ENCODE data around the gene ATP2C2. TPM values are rescaled to one million over a fixed set of nuclear protein-coding genes. Genes with fewer than 3 reads are reported as not detected.
A peak's percentile ranks its signal among the peaks of the same experiment; 100 is the strongest.

ATP2C2 gene
- total and polyA plus RNA-seq, 4 donors = 0.49 to 4.3 TPM; not detected in 2

- Histone ChIP-seq H3K4me1 (ENCODE audit: control insufficient read depth in 1 of 2, insufficient read depth in 2 of 2, low read length in 2 of 2) (no peaks in the 10 kb centered on the region), H3K4me3 (ENCODE audit: low read length in 2 of 2) (no peak overlapping the region), H3K27ac (ENCODE audit: low read depth in 1 of 2, low read length in 2 of 2) (no peak overlapping the region), H3K9me3 (ENCODE audit: control insufficient read depth, low read length) (no peaks in the 10 kb centered on the region), H3K27me3 (ENCODE audit: control insufficient read depth in 1 of 2, insufficient read depth in 2 of 2, low read length in 1 of 2) (no peaks in the 10 kb centered on the region), H3K36me3 (ENCODE audit: control insufficient read depth in 1 of 2, insufficient read depth in 2 of 2, low read length in 1 of 2) (no peaks in the 10 kb centered on the region)
- intact Hi-C loops (cut with DNase I) = loop anchor here (5.0 kb wide), 1 partner anchor 214 kb away; no protein-coding TSS in a partner anchor
- ATAC-seq (ENCODE audit: low FRiP score) (no peak), DNase-seq (no peak)
- 90 to 92% methylated on average over 10 of the region's 10 CpGs for WGBS, 2 donors
Measured at GRCh38 chr16:84513123-84513522, 144.8 kb downstream of the ATP2C2 start.

DNA sequence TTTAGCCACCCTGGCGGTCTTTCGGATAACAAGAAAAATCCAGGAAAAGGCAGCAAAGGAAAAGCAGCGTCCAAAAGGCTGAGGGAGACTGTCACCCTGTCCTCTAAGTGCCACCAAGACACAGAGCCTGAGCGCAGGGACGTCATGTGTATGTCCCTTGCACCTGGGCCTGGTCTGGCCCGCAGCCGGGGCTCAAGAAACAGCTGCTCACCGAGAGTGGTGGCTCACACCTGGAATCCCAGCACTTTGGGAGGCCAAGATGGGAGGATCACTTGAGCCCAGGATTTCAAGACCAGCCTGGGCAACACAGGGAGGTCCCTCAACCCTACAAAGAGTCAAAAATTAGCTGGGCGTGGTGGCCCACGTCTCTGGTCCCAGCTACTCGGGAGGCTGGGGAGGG is 145.3 kb downstream of the ATP2C2 start:
- no peaks in the 10 kb centered on the region for H3K27me3 ChIP-seq (ENCODE audit: control insufficient read depth in 1 of 2, insufficient read depth in 2 of 2, low read length in 1 of 2)
- no peaks in the 10 kb centered on the region for H3K36me3 ChIP-seq (ENCODE audit: control insufficient read depth in 1 of 2, insufficient read depth in 2 of 2, low read length in 1 of 2)
- ATAC-seq (ENCODE audit: low FRiP score) = no peak
- H3K9me3 ChIP-seq (ENCODE audit: control insufficient read depth, low read length) = no peaks in the 10 kb centered on the region
- no peak overlapping the region for H3K4me3 ChIP-seq (ENCODE audit: low read length in 2 of 2)
- peak; percentile 33 to 51 for DNase-seq
- WGBS, 2 donors = 79 to 84% methylated on average over 11 of the region's 11 CpGs
- intact Hi-C loops (cut with DNase I) = loop anchor here (5.0 kb wide), 1 partner anchor 214 kb away; no protein-coding TSS in a partner anchor
- H3K4me1 ChIP-seq (ENCODE audit: control insufficient read depth in 1 of 2, insufficient read depth in 2 of 2, low read length in 2 of 2) = no peaks in the 10 kb centered on the region
- no peak overlapping the region for H3K27ac ChIP-seq (ENCODE audit: low read depth in 1 of 2, low read length in 2 of 2)

Other genes starting within 250 kb of the ATP2C2 start
- 10 to 100 TPM; 14.6 to 20.5 TPM for gene HSDL1, start 223.4 kb upstream of the ATP2C2 start, total RNA-seq
- 10 to 100 TPM; 11.4 to 19.0 TPM for gene HSDL1, start 223.4 kb upstream of the ATP2C2 start, polyA plus RNA-seq
- gene DNAAF1, start 223.2 kb upstream of the ATP2C2 start, total RNA-seq = under 1 TPM; 0.19 to 0.48 TPM
- 1 to 10 TPM in 1 of 2 donors, not detected in 1; 1.4 TPM for gene DNAAF1, start 223.2 kb upstream of the ATP2C2 start, polyA plus RNA-seq
- 10 to 100 TPM; 46.6 to 50.9 TPM for gene TAF1C, start 181.5 kb upstream of the ATP2C2 start, total RNA-seq
- gene TAF1C, start 181.5 kb upstream of the ATP2C2 start, polyA plus RNA-seq = 10 to 100 TPM in 1 of 2 donors, 1 to 10 TPM in 1; 8.4 to 80.9 TPM
- under 1 TPM in 1 of 2 donors, not detected in 1; 0.33 TPM for gene ADAD2, start 177.4 kb upstream of the ATP2C2 start, total RNA-seq
- gene ADAD2, start 177.4 kb upstream of the ATP2C2 start, polyA plus RNA-seq = 1 to 10 TPM in 1 of 2 donors, not detected in 1; 1.0 TPM
- not detected for gene KCNG4, start 128.5 kb upstream of the ATP2C2 start, total RNA-seq
- gene KCNG4, start 128.5 kb upstream of the ATP2C2 start, polyA plus RNA-seq = under 1 TPM; 0.03 to 0.13 TPM
- 10 to 100 TPM; 11.8 to 33.5 TPM for gene WFDC1, start 73.7 kb upstream of the ATP2C2 start, total RNA-seq
- gene WFDC1, start 73.7 kb upstream of the ATP2C2 start, polyA plus RNA-seq = 10 to 100 TPM; 23.0 to 72.2 TPM
- 10 to 100 TPM; 17.4 to 23.9 TPM for gene MEAK7, start 136.1 kb downstream of the ATP2C2 start, total RNA-seq
- gene MEAK7, start 136.1 kb downstream of the ATP2C2 start, polyA plus RNA-seq = 1 to 10 TPM; 3.4 to 5.8 TPM
- gene COTL1, start 249.5 kb downstream of the ATP2C2 start, total RNA-seq = 10 to 100 TPM; 61.9 to 69.9 TPM
- gene COTL1, start 249.5 kb downstream of the ATP2C2 start, polyA plus RNA-seq = 10 to 100 TPM; 22.8 to 58.1 TPM

All from aorta (tissue), 5 donors.